ENCODE data around the gene MAPK9.

GRCh38 chr5:180211761-180212035 is 80.2 kb downstream of the MAPK9 start:
- TF ChIP-seq STAT6 (CRISPR knock-in tag; IDR thresholded peaks at IDR 0.05) (no peak), ZC3H11A (IDR thresholded peaks at IDR 0.05; ENCODE audit: low read depth, low read length) (no peak)

All from K562 (cell line).